Endodermal cell (in vitro differentiated cells): Measurements from ENCODE around the gene GAP43. TPM values are rescaled to one million over a fixed set of nuclear protein-coding genes. Genes with fewer than 3 reads are reported as not detected.
A peak's percentile ranks its signal among the peaks of the same experiment; 100 is the strongest.

ENCODE experiments used
- DNase-seq: peaks from one replicate; pipeline ENCODE4 v3.0.0-alpha.2; 2017
- H3K27ac ChIP-seq: 2 replicates; pipeline ENCODE4 v1.5.1; 2013; ENCODE audit warnings: mild to moderate bottlenecking, low read depth, low read length, moderate library complexity
- H3K27me3 ChIP-seq: 2 replicates; pipeline ENCODE4 v1.6.1; 2013; ENCODE audit warnings: mild to moderate bottlenecking, low read length, moderate library complexity; ENCODE audit not compliant: insufficient read depth, control insufficient read depth, poor library complexity, severe bottlenecking
- H3K36me3 ChIP-seq: 2 replicates; pipeline ENCODE4 v1.7.0; 2013; ENCODE audit warnings: mild to moderate bottlenecking, low read length, moderate library complexity; ENCODE audit not compliant: control insufficient read depth, insufficient read depth
- H3K4me1 ChIP-seq: one replicate; pipeline ENCODE4 v1.7.0; 2013; ENCODE audit warnings: low read length; ENCODE audit not compliant: control insufficient read depth, insufficient read depth
- H3K4me3 ChIP-seq: 2 replicates; pipeline ENCODE4 v1.5.1; 2013; ENCODE audit warnings: mild to moderate bottlenecking, low read length, moderate library complexity
- H3K9ac ChIP-seq: 2 replicates; pipeline ENCODE4 v1.6.1; 2013; ENCODE audit warnings: mild to moderate bottlenecking, low read length, moderate library complexity; ENCODE audit not compliant: poor library complexity, severe bottlenecking; ENCODE audit errors: extremely low read depth
- H3K9me3 ChIP-seq: 2 replicates; pipeline ENCODE4 v1.6.1; 2013; ENCODE audit warnings: mild to moderate bottlenecking, low read length, moderate library complexity; ENCODE audit not compliant: control insufficient read depth
- H3K27ac Mint-ChIP-seq: 2 replicates; pipeline ENCODE4 v1.8.0; 2020; ENCODE audit warnings: mixed read lengths
- H3K27me3 Mint-ChIP-seq: 2 replicates; pipeline ENCODE4 v1.8.0; 2021; ENCODE audit warnings: mild to moderate bottlenecking, mixed read lengths; ENCODE audit not compliant: insufficient read depth
- H3K36me3 Mint-ChIP-seq: 2 replicates; pipeline ENCODE4 v1.8.0; 2020; ENCODE audit warnings: low read depth, mixed read lengths
- H3K4me1 Mint-ChIP-seq: 2 replicates; pipeline ENCODE4 v1.8.0; 2020; ENCODE audit warnings: mixed read lengths
- H3K4me3 Mint-ChIP-seq: 2 replicates; pipeline ENCODE4 v1.8.0; 2020; ENCODE audit warnings: mild to moderate bottlenecking, moderate library complexity, mixed read lengths
- H3K9me3 Mint-ChIP-seq: 2 replicates; pipeline ENCODE4 v1.8.0; 2020; ENCODE audit warnings: mild to moderate bottlenecking, mixed read lengths
- WGBS, 2 experiments: methylation state at CpG; one replicate each; pipeline versions ENCODE4 v1.1.5 to v1.1.7; 2013; ENCODE audit warnings: missing lambda C conversion rate in 2 of 2, mixed read lengths in 1 of 2; ENCODE audit not compliant: insufficient coverage in 1 of 2, insufficient read length in 1 of 2; 5-methylcytosine and 5-hydroxymethylcytosine counted together
- long read RNA-seq, 4 experiments: library from polyadenylated mRNA in 2 of 4; library from RNA in 1 of 4; library from capped mRNA in 1 of 4; stranded (forward) in 3 of 4; unstranded in 1 of 4; transcript quantifications; one replicate each; pipeline ENCODE4 v2.0.0, GENCODE V29; 2020 to 2021; ENCODE audit warnings: inconsistent platforms in 1 of 4
- polyA plus RNA-seq, 2 experiments: library from polyadenylated mRNA; stranded (reverse); fragments of 50-300 nt; gene quantifications; one replicate each; pipeline ENCODE4 v1.2.3, GENCODE V29; 2013
- total RNA-seq, 2 donors: library from RNA; stranded (reverse); fragmentation: NEBNext Ultra II Directional in 1 of 2; extraction: Animal tissue kit (Norgen Biotek cat#: 25700) in 1 of 2; gene quantifications; 2 replicates in 1 of 2; 3 replicates in 1 of 2; pipeline ENCODE4 v1.2.1, GENCODE V29; 2021
- TF ChIP-seq, protein P1 (sequence below): fragments of 200-600 bp; sonication (generic); conservative IDR thresholded peaks from 2 replicates; pipeline ENCODE4 v1.5.0; 2021; ENCODE audit warnings: antibody characterized with exemption, mild to moderate bottlenecking

The GAP43 gene, protein sequence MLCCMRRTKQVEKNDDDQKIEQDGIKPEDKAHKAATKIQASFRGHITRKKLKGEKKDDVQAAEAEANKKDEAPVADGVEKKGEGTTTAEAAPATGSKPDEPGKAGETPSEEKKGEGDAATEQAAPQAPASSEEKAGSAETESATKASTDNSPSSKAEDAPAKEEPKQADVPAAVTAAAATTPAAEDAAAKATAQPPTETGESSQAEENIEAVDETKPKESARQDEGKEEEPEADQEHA
- 1 to 10 TPM; 1.5 to 8.0 TPM for total RNA-seq
- polyA plus RNA-seq (2013, experiment 1 of 2): 78.0 TPM
- polyA plus RNA-seq (2013, experiment 2 of 2): 84.6 TPM
- long read RNA-seq, experiment 1, partial matches to known transcripts: 1 of 1 reads
- long read RNA-seq, experiment 1, other reads (novel, unspliced or antisense): 0 of 1 reads
- long read RNA-seq, experiment 2, partial matches to known transcripts: 0 of 3 reads
- long read RNA-seq, experiment 2, other reads (novel, unspliced or antisense): 2 of 3 reads
- long read RNA-seq, experiment 3, transcript GAP43-201 (3 exons, 1,691 nt): major isoform, 7 of 8 reads
- long read RNA-seq, experiment 3, partial matches to known transcripts: 0 of 8 reads
- long read RNA-seq, experiment 3, other reads (novel, unspliced or antisense): 1 of 8 reads
- long read RNA-seq, experiment 4, partial matches to known transcripts: 2 of 3 reads
- long read RNA-seq, experiment 4, other reads (novel, unspliced or antisense): 0 of 3 reads

DNA sequence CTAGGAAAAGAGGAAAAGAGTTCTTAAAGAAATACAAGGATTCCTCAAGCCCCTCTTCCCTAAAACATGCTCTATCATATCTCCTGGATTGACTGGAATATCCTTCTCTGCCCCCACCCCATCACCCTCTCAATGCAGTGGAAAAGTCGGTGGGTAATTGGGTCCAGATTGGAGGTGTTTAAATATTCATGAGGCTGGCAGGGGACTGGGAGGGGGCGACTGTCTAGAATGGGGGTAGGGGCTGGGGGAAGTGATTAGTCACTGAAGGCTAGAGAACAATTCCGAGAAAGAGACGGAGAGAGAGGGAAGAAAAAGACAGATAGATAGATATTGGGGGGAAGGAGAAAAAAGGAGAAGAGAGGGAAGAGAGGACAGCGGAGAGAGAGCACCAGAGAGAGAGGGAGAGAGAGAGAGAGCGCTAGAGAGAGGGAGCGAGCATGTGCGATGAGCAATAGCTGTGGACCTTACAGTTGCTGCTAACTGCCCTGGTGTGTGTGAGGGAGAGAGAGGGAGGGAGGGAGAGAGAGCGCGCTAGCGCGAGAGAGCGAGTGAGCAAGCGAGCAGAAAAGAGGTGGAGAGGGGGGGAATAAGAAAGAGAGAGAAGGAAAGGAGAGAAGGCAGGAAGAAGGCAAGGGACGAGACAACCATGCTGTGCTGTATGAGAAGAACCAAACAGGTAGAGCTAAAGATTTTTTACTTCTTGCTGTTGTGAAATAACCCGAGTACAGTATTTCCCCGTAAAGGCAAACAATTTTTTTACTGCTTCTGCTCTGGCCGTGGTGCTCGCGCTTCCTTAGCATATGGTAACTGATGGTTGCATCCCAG, at the start of gene GAP43:
Gene GAP43, plus strand, starts transcription at position 467 of the 825 bp plus-strand sequence. Its CDS starts 180 bp downstream, at position 647.
- peaks cover 28% of the 10 kb centered on the region for H3K4me1 Mint-ChIP-seq
- H3K27ac ChIP-seq: peak within 1 kb of the TSS; percentile 72
- H3K36me3 Mint-ChIP-seq: no peaks in the 10 kb centered on the region
- H3K4me3 ChIP-seq: peak within 1 kb of the TSS; percentile 85
- peak within 1 kb of the TSS; percentile 62 for H3K4me3 Mint-ChIP-seq
- peak; percentile 90 for DNase-seq
- H3K9ac ChIP-seq: no peak within 1 kb of the TSS
- H3K27me3 ChIP-seq: peaks cover 27% of the 10 kb centered on the region
- TF ChIP-seq, protein P1, sequence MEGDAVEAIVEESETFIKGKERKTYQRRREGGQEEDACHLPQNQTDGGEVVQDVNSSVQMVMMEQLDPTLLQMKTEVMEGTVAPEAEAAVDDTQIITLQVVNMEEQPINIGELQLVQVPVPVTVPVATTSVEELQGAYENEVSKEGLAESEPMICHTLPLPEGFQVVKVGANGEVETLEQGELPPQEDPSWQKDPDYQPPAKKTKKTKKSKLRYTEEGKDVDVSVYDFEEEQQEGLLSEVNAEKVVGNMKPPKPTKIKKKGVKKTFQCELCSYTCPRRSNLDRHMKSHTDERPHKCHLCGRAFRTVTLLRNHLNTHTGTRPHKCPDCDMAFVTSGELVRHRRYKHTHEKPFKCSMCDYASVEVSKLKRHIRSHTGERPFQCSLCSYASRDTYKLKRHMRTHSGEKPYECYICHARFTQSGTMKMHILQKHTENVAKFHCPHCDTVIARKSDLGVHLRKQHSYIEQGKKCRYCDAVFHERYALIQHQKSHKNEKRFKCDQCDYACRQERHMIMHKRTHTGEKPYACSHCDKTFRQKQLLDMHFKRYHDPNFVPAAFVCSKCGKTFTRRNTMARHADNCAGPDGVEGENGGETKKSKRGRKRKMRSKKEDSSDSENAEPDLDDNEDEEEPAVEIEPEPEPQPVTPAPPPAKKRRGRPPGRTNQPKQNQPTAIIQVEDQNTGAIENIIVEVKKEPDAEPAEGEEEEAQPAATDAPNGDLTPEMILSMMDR: no peak
- WGBS, 2 experiments: 1 to 2% methylated on average over 17 to 20 of the region's 20 CpGs
- H3K9me3 Mint-ChIP-seq: no peaks in the 10 kb centered on the region
- peaks cover 6% of the 10 kb centered on the region for H3K4me1 ChIP-seq
- no peaks in the 10 kb centered on the region for H3K9me3 ChIP-seq
- H3K27me3 Mint-ChIP-seq: peaks cover 26% of the 10 kb centered on the region
- H3K27ac Mint-ChIP-seq: no peak within 1 kb of the TSS
- H3K36me3 ChIP-seq: no peaks in the 10 kb centered on the region

DNA sequence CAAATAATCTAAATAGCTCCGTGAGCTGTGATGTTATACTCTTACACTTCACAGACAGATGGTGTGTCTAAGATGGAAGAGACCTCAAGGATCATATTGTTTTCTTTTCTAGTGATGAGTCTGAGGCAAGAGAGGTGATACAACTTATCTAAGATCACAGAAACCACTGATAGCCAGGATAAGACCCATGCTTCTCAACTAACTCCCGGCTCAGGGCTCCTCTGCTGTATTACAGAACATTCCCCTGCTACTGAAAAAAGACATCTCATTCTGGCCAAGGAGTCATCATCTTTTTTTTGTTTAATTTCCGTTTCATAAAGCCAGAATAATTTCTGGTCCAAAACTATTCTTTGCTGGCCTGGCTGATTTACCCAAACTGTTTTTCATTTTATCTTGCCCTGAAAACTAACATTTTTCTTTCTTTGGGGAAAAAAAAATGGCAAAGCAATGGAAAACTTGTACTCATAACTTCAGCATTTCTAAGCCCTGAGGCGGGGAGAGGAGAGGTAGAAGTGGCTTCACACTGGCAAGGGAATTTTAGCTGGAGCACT, 46.9 kb upstream of the GAP43 start:
- H3K4me3 Mint-ChIP-seq: no peak overlapping the region
- peaks cover 3% of the 10 kb centered on the region for H3K4me1 ChIP-seq
- H3K36me3 ChIP-seq: no peaks in the 10 kb centered on the region
- H3K36me3 Mint-ChIP-seq: no peaks in the 10 kb centered on the region
- H3K4me3 ChIP-seq: no peak overlapping the region
- H3K27me3 Mint-ChIP-seq: peaks cover 18% of the 10 kb centered on the region
- no peak overlapping the region for H3K27ac Mint-ChIP-seq
- DNase-seq: no peak
- H3K27me3 ChIP-seq: peaks cover 31% of the 10 kb centered on the region
- H3K4me1 Mint-ChIP-seq: peaks cover 30% of the 10 kb centered on the region
- TF ChIP-seq, protein P1: no peak
- no peak overlapping the region for H3K9ac ChIP-seq
- 62 to 94% methylated on average over 2 to 4 of the region's 4 CpGs for WGBS, 2 experiments
- H3K9me3 Mint-ChIP-seq: no peaks in the 10 kb centered on the region
- no peak overlapping the region for H3K27ac ChIP-seq
- no peaks in the 10 kb centered on the region for H3K9me3 ChIP-seq

DNA sequence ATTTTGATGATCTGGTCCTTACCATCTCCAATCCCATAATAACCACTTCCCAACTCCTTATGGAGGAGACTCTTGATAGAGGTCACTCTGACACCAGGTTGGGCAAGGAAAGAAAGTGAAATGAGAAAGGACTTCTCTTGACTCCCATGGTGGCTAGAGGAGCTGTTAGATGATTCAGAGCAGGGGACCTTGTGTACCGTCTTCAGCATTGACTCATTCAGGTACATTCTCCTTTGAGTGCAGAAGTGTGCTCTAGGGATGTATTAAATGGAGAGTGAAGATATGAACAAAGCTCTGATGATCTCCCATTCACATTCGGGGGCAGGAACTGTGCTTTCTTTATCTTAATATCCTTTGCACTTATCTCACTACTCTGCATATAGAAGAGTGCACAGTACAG, 46.3 kb upstream of the GAP43 start:
- WGBS, 2 experiments: 80 to 100% methylated on average over 1 of the region's 2 CpGs

More for the DNA sequence above, 46.3 kb upstream of the GAP43 start:
- Histone ChIP-seq H3K4me3 (no peak overlapping the region), H3K9me3 (no peaks in the 10 kb centered on the region), H3K36me3 (no peaks in the 10 kb centered on the region), H3K27me3 (peaks cover 31% of the 10 kb centered on the region), H3K9ac (no peak overlapping the region), H3K27ac (no peak overlapping the region), H3K4me1 (peaks cover 3% of the 10 kb centered on the region)
- Mint-ChIP-seq H3K36me3 (no peaks in the 10 kb centered on the region), H3K4me3 (no peak overlapping the region), H3K9me3 (no peaks in the 10 kb centered on the region), H3K4me1 (peaks cover 36% of the 10 kb centered on the region), H3K27me3 (peaks cover 19% of the 10 kb centered on the region), H3K27ac (no peak overlapping the region)
- TF ChIP-seq, protein P1: no peak
- DNase-seq: no peak
